ENCODE data around the gene IQCF2.

- TF ChIP-seq CTCF (IDR thresholded peaks at IDR 0.05) = no peak
- no peak for TF ChIP-seq POLR2A (IDR thresholded peaks at IDR 0.05)
These were observed 30.5 kb upstream of the IQCF2 start for GRCh38 chr3:51830836-51831385.
